SK-N-DZ (cell line): ENCODE results near the gene DLG1.

Experiments
- DNase-seq: peaks from one replicate; pipeline ENCODE4 v3.0.0-alpha.2; 2015; ENCODE audit warnings: low spot score

Gene DLG1

GRCh38 chr3:197248341-197248740, 50.1 kb downstream of the DLG1 start:
- DNase-seq, result no peak

GRCh38 chr3:197244751-197245150, 53.7 kb downstream of the DLG1 start:
- DNase-seq, result no peak

- DNase-seq, result no peak
These were observed 55.5 kb downstream of the DLG1 start for GRCh38 chr3:197242784-197243432.

- no peak for DNase-seq
These were observed 57.2 kb downstream of the DLG1 start for GRCh38 chr3:197241173-197241572.

- DNase-seq, result no peak
These were observed 58.6 kb downstream of the DLG1 start for GRCh38 chr3:197239857-197240256.

GRCh38 chr3:197238842-197239241, 59.6 kb downstream of the DLG1 start:
- DNase-seq, result no peak

- no peak for DNase-seq
These were observed 60.5 kb downstream of the DLG1 start for GRCh38 chr3:197237897-197238296.

- no peak for DNase-seq
These were observed 62.0 kb downstream of the DLG1 start for GRCh38 chr3:197236362-197236761.

GRCh38 chr3:197234947-197235914, 63.2 kb downstream of the DLG1 start:
- DNase-seq, result no peak

- no peak for DNase-seq
These were observed 67.1 kb downstream of the DLG1 start for GRCh38 chr3:197231321-197231720.

- DNase-seq, result no peak
These were observed 68.6 kb downstream of the DLG1 start for GRCh38 chr3:197229836-197230235.

GRCh38 chr3:197229178-197229577, 69.2 kb downstream of the DLG1 start:
- DNase-seq, result no peak

- no peak for DNase-seq
These were observed 70.4 kb downstream of the DLG1 start for GRCh38 chr3:197227780-197228574.

GRCh38 chr3:197226179-197226578, 72.2 kb downstream of the DLG1 start:
- DNase-seq, result peak; percentile 75

- DNase-seq, result no peak
These were observed 72.8 kb downstream of the DLG1 start for GRCh38 chr3:197225579-197225978.

- DNase-seq, result peak; percentile 71
These were observed 74.4 kb downstream of the DLG1 start for GRCh38 chr3:197224034-197224444.

GRCh38 chr3:197222937-197223370, 75.5 kb downstream of the DLG1 start:
- DNase-seq, result peak; percentile 46

GRCh38 chr3:197219619-197220018, 78.8 kb downstream of the DLG1 start:
- peak; percentile 85 for DNase-seq

- no peak for DNase-seq
These were observed 80.2 kb downstream of the DLG1 start for GRCh38 chr3:197218210-197218609.

GRCh38 chr3:197216914-197217313, 81.5 kb downstream of the DLG1 start:
- DNase-seq, result no peak

GRCh38 chr3:197216169-197216860, 82.1 kb downstream of the DLG1 start:
- DNase-seq, result no peak
